Fibroblast of villous mesenchyme (primary cell): ENCODE data around the gene KRTAP1-5. TPM values are rescaled to one million over a fixed set of nuclear protein-coding genes. Genes with fewer than 3 reads are reported as not detected.
"Not testable (repeated sequence)": the region's sequence is repeated elsewhere in the genome, so short reads cannot be mapped to it uniquely, and the experiment has no call there.

Source experiments
- DNase-seq: peaks from one replicate; pipeline ENCODE4 v3.0.0-alpha.2; 2010; ENCODE audit warnings: low read depth
- H3K4me3 ChIP-seq: 2 replicates; pipeline ENCODE4 v1.5.1; 2011; ENCODE audit warnings: low read depth, mild to moderate bottlenecking, low read length
- CTCF ChIP-seq: IDR thresholded peaks from 2 replicates; pipeline ENCODE4 v1.5.1; 2012; ENCODE audit warnings: low read depth, mild to moderate bottlenecking, low read length; ENCODE audit not compliant: insufficient read depth
- total RNA-seq: library from RNA; depleted of rRNA; stranded (reverse); fragments of >200 nt; gene quantifications from 2 replicates; pipeline ENCODE4 v1.2.3, GENCODE V29; 2012

KRTAP1-5 gene
- total RNA-seq, 1 donor, result 16.4 TPM

- no peak within 1 kb of the TSS for H3K4me3 ChIP-seq
- DNase-seq, result peak; percentile 93
- TF ChIP-seq CTCF, result no peak
Measured at GRCh38 chr17:41065829-41066624, 39.0 kb upstream of the KRTAP1-5 start, which contains the start of gene KRTAP2-4. TSS of gene KRTAP2-4 (minus strand) at chr17:41065879. CDS start at chr17:41065845, 34 bp downstream.

GRCh38 chr17:41065016-41065689, 38.1 kb upstream of the KRTAP1-5 start:
- not testable (repeated sequence) for DNase-seq, H3K4me3 ChIP-seq

GRCh38 chr17:41064301-41064700, 37.3 kb upstream of the KRTAP1-5 start:
- DNase-seq, result no peak
- TF ChIP-seq CTCF, result no peak
- no peak overlapping the region for H3K4me3 ChIP-seq

- DNase-seq, result no peak
- H3K4me3 ChIP-seq, result no peak overlapping the region
- TF ChIP-seq CTCF, result no peak
Measured at GRCh38 chr17:41063449-41063848, 36.4 kb upstream of the KRTAP1-5 start.

DNA sequence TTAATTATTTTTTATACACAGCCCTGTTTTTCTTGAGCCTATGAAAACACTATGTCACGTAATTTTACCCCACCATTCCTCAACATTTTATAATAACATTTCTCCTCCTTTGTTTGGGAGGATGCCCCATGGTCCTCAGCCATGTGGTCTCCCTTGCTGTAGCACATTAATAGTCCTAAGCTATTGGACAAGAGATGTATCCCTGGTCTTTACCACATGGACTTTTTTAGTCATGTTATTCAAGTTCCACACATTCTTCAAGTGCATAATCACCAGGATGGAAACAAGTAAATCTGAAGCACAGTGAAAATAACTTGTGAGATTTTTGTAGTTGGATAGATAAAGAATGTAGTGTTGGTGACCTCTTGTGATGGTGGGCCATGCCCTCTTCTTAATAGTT, 35.0 kb upstream of the KRTAP1-5 start:
- no peak overlapping the region for H3K4me3 ChIP-seq
- TF ChIP-seq CTCF, result no peak
- DNase-seq, result peak; percentile 78

DNA sequence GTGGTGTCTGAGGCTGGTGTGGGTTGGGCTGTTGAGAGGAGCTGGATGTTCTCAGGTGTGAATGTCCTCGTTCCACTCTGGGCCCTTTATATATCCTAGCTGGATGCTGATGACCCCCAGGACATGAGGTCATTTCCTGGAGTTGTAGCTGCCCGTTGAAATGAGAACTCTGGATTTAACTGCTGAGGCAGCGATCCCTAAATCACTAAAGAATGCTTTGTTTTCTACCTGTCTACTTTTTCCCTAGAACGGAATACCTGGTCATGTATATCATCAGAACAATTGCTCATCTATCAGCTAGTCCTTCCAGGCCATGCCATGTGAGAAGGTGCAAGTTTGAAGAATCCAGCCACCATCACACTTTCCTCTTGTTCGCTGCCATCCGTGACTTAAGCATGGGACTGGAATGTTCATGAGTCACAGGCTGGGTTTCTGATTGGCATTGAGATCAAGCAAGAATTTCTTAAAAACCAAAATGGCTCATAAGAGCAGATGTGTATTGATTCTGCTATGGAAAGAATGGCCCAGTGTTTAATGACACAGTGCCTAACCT, 33.1 kb upstream of the KRTAP1-5 start, which contains the start of gene KRTAP2-3:
Gene KRTAP2-3, minus strand, starts transcription at position 63 of the 553 bp plus-strand sequence. CDS start 64 bp downstream, outside the sequence.
- peak; percentile 73 for DNase-seq
- no peak within 1 kb of the TSS for H3K4me3 ChIP-seq

GRCh38 chr17:41059276-41060051, 32.5 kb upstream of the KRTAP1-5 start:
- DNase-seq, result peak; percentile 88
- H3K4me3 ChIP-seq, result not testable (repeated sequence)

More for the DNA sequence above, 33.1 kb upstream of the KRTAP1-5 start, which contains the start of gene KRTAP2-3:
- no peak for TF ChIP-seq CTCF
